NOMO-1 treated with DMSO at 0.1 percent for 48 hours (cell line): ENCODE data around the gene CLSTN3.
A peak's percentile ranks its signal among the peaks of the same experiment; 100 is the strongest.
"Not testable (repeated sequence)": the region's sequence is repeated elsewhere in the genome, so short reads cannot be mapped to it uniquely, and the experiment has no call there.

Experiments used
- DNase-seq: peaks from one replicate; lab custom pipeline; 2025; ENCODE audit not compliant: unreplicated experiment; lab: John Stamatoyannopoulos, UW

The CLSTN3 gene

DNA sequence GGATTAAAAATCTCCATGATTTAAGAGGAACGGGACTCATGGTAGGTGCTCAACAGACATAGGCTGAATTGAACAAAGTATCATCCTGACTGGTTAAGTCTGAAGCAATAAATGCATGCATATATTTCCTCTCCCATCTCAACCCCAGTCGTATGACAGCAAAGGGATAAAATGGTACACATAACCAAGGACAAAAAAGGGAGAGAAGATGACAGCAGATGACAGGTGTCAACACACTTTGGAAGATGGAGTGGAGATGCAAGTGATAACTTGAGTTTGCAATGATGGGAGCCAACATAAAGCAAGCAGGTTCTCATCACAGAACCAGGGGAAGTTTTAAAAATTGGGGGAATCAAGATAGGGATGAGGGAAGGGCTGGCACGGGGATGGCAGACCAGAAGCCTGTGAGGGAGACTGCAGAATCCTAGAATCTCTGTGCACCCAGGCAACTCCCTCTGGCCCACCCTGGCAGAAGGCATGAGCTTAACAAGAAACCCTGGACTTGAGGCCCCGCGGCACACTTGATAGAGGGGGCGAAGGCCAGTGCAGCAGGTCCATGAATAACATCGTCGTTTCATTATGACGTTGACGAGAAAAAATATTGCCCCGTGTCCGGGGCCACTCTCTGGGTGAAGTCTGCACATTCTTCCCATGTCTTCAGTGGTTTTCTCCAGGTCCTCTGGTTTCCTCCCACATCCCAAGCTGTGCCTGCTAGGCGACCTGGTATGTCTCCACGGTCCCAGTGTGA, 26.2 kb upstream of the CLSTN3 start:
- DNase-seq, result no peak

DNA sequence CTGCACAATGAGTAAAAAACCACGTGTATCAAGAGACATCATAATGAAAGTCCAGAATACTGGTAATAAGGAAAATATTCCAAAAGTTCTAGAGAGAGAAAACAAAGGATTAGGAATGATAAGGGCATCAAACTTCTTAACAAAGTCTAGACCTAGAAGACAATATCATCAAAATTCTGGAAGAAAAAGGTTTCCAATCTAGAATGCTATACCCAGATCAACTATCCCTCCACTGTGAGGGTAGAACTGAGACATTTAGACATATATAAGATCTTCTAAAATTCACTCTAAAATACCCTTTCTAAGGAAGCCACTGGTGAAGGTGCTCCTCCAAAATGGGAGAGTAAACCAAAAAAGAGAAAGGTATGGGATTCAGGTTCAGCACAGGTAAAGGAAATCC, 24.1 kb upstream of the CLSTN3 start:
- no peak for DNase-seq

DNA sequence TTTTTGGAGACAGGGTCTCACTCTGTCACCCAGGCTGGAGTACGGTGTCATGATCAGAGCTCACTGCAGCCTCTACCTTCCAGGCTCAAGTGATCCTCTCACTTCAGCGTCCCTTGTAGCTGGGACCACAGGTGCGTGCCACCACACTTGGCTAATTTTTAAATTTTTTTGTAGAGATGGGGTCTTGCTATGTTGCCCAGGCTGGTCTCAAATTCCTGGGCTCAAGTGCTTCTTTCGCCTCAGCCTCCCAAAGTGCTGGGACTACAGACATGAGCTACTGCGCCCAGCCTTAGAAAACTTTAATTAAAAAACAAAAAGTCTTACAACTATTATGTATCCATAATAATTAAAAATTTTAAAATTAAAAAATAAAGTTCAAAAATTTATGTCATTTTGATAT, 23.0 kb upstream of the CLSTN3 start:
- DNase-seq, result not testable (repeated sequence)

DNA sequence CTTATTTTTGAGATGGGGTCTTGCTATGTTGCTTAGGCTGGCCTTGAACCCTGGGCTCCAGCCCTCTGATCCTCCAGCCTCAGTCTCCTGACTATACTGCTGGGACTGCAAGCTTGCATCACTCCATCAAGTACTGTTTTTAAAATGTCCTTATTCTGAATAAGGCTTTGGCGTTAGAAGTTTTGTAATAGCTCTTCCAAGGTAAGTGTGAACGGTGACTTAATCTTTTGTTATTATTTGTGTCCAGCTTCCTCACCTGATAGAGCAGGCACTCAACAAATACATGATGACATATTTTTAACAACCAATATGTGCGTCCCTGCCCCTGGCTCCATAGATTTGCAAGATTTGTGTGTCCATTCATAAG, 22.6 kb upstream of the CLSTN3 start:
- peak; percentile 56 for DNase-seq

DNA sequence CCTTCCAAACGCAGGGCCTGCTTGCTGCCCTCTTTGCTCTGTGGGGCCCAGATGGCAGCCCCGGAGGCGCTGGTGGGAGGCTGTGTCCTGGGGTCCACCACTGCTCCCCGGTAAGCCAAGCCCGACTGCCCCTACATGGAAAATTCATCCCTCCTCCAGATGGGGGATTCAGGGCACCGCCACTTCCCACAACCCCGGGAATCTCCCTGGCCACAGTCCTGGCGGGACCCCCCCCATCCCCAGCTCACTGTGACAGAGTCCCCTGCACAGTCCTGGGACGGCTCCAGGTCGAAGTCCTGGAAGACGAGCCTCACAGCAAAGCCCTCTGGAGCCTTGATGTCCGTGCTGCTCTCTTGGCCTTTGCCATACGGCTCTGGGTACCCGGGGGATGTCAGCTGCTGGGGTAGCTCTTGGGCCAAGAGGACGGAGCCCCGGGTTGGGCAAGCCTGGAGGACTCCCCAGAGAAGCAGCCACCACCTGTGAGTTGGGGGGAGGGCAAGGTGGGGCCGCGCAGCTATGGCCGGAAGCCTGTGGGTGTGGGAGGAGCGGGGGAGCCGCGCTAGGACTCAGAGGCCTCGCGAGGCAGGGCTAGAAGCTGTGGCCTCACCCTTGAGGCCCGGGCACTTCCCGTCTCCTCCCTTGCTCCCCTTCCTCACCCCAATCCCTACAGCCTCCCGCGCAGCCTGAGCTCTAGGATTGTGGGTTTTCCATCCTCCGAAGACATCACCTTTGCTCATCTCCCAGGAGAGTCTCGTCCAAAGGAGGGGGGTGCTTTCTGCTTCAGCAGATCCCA, 22.0 kb upstream of the CLSTN3 start:
- peak; percentile 72 for DNase-seq

DNA sequence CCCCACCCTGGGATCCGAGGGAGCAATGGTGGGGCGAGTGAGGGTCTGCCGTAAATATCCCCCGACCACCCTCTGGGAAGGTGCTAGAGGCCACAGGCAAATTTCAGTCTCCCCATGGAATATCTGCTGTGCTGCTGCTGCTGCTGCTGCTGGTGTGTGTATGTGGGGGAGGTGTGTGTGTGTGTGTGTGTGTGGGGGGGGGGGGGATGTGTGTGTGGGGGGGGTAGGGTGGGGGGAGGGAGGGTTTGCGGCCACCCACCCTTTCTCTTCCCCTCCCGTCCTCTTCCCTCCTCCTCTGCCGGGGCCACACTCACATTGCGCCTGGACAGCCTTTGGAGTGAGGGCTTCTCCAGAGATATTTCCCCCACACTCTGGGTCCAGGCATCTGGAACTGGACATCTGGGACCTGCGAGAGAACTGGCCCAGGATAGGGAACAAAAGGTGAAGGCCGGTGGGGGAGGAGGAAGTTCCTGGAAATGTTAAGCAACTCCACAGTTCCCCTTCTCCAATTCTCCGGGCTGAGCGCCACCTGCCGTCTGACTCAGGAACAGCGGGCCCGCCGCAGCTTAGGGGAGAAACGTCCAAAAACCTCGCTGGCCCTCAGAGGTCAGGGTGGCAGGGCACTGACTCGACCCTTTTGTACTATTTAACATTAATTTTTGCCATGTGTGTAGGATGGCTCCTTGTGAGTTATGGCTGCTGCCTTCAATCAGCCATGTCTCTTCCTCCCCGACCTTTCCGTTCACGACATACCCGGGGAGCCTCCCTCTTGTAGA, 21.2 kb upstream of the CLSTN3 start, which contains the start of gene C1RL:
Gene C1RL (minus strand): TSS at position 419 of the 776 bp plus-strand sequence. CDS start 34 bp downstream, at position 385.
- peak; percentile 79 for DNase-seq

DNA sequence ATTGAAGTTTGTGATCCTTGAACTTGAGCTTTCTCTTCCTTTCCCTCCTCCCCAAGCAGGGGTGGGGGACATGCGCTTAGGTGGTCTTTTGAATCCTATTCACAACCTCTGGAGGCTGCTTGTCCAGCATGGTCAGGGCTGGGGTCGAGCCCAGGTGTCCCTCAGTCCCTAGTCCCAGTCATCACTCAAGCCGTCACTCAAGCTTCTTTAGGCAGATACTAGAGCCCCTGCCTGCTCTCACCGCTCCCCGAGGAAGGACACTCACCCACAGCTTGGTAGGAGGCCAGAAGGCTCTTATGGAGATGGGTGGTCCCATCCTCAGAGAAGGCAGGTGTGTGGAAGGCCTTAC, 20.6 kb upstream of the CLSTN3 start:
- no peak for DNase-seq

DNA sequence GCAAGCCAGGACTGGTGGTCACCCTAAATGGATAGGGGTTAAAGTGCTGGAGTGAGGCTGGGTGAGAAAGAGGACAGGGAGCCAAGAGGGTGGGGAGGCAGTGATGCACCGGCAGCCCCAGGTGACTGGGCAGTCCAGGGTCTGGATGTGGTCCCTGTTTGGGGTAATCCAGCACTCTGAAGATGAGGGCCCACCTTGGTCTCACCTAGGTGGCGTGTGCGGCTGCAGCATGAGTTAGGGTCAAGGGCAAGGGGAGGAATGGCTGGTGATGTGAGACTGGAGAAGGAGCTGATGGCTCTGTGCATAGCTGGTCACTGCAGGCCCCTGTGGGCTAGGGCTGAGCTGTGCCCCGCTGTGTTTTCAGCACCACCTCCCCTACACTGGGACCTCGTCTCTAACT, 19.5 kb upstream of the CLSTN3 start:
- DNase-seq, result no peak

DNA sequence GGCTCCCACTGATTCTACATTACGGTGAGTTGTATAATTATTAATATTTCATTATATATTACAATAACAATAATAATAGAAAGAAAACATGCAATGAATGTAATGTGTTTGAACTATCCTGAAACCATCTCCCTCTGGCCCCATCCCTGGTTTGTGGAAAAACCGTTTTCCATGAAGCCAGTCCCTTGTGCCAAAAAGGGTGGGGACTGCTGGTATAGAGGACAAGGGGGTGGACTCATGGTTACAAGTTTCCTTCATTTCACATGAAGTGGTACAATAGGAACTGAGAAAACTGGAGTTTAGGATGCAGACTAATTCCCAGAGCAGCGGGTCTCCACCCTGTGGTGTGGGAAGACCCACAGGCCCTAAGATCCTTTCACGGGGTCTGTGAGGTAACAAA, 18.1 kb upstream of the CLSTN3 start:
- no peak for DNase-seq

DNA sequence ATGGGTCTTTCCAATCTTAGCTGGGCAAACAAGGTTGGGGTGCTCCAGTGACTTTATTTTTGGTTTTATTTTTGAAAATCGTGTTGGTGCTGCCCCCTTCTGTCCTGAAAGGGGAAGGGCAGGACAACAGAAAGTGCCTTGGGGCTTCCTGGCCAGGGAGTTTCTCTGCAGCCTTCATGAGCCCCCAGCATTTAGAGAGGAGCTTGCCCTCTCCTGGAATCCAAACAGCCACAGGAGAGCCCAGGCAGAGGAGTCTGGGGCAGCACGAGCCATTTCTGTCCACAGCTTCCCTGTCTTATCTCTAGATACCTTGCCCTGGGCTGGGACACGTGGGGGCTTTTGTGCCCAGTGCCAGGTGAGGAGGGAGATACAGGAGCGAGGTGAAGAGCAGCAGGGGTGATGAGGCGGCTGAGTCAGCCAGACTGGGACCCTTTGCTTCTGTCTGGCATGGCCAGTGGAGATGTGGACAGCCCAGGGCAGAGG, 16.7 kb upstream of the CLSTN3 start:
- peak; percentile 27 for DNase-seq

DNA sequence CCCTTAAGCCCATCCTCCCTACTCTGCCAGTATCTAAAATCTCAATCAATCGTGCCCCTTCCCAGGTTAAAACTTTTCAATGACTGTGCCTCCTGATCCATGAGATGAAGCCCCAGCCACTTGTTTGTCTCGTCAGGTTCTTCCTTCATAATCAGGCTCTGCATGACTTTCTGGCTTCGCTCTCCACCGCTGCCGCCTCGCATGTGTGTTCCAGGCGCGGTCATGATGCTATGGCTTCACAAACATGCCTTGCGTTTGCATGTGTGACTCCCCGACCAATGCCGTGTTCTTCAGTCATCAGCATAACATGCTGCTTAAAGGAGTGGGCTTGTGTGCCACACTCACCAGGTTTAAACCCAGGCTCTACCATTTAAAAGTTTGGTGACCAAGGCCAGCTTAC, 16.2 kb upstream of the CLSTN3 start:
- no peak for DNase-seq

DNA sequence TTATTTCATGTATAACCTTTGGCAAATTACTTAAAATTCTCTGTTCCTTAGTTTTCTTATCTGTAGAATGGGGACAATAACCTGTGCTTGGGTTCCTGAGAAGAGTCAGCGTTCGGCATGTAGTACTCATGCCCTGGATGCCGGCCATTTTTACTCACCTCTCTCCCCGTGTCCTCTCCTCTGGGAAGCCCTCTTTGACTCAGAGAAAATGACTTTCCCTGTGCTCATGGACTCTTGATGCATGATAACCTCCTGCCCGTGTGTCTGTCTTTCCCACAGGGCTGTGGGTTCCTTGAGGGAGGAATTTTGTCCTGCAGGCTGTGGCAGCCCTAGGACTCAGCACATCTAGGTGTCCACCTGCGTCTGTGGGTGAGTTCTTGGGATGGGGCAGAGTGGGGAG, 15.3 kb upstream of the CLSTN3 start:
- no peak for DNase-seq

DNA sequence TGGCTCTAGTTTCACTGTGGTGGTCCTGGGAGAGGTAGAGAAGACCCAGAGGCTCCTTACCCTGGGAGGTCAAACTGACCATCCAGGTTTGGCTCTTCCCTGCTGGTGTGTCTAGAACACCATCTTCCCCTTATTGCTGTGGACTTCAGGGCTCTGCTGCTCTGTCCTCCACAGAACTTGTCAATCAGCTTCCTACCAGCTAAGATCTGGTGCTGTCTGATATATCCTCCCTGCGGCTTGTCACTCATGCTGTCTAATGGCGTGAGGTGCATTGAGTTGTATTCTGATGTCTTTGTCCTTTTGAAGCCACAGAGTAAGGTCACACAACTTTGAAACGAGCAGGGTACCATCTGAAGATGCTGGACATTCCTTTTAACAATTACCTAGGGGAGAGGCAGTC, 14.0 kb upstream of the CLSTN3 start:
- DNase-seq, result no peak

DNA sequence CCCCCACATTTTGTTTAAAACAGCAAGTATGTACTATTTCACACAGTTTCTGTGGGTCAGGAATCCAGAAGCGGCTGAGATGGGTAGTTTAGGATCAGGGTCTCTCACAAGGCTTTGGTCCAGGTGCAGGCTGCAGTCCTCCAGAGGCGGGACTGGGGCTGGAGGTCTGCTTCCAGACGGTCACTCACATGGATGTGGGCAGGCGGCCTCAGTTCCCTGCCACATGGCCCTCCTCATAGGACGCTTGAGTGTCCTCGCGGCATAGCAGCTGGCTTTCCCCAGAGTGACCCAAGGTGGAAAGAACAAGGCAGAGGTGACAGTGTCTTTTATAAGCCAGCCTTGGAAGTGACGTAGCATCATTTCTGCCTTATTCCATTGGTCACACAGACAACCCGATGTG, 13.3 kb upstream of the CLSTN3 start:
- no peak for DNase-seq

DNA sequence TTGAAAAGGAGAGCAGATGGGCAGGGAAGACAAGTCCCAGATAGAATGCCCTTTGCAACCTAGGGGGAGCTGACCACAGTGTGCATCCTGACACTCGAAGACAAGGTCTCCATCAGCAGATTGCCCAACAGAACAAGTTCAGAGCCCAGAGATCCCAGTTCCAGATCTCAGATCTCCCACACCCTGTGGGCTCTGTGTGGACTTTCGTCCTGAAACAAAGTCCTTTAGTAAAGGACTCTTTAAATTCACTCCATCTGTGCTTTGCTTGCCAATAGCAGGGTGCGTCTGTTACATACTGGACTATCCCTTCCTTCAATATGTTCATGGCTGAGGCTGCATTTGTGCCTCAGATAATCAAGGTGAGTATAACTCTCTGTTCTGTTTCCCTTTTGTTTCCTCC, 12.5 kb upstream of the CLSTN3 start:
- DNase-seq, result no peak

DNA sequence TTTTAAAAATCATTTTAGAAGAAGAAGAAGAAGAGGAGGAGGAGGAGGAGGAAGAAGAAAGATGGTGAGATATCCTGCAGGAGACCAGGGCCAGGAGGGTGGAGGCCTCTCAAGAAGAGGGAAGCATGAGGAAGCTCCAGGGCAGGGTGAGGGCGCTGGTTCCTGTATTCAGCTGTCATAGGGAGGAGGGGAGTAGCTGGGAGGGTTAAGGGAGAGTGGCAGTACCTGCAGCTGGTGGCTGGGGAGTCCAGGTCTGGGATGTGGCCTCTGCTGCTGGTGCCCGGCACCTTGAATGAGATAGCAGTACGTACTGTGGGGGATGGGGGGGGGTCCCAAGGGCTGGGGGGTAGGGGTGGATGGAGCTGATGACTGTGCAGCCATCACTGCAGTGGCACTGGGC, 11.3 kb upstream of the CLSTN3 start:
- no peak for DNase-seq

DNA sequence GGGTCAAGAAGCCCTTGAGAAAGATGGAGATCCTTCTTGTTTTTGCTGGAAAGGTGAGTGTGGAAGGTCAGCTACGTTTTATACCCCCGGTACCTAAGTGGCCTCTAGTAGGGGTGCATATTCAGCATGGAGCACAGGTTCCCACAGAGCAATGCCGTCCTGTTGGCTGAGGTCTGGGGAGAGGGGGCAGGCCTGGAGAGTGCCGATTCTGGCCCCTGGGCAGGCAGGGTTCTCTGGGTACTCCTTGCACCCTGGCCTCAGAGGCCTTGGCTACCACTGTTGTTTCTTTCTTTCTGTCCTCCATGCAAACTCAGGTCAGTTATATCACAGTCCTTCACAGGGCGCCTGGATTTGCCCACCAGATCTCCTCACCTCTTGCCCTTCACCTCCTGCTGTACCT, 10.0 kb upstream of the CLSTN3 start:
- DNase-seq, result no peak

DNA sequence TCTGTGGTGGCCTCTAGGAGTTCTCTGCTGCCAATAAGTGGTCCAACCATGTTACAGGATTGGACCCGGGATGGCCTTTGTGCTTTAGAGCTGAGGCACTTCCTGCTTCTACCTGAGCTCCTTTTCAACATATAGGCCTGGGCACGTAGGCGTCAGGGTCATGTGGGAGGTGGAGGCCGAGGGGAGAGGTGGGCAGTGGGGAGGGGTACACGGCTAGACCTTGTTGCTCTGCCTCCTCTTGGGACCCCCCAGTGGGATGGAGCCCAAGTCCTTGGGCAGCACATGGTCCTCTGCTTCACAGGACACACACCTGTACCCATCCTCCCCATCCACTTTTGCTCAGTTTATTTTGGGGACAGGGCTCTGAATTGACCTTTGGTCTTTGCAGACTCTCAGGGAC, 8.8 kb upstream of the CLSTN3 start:
- no peak for DNase-seq

DNA sequence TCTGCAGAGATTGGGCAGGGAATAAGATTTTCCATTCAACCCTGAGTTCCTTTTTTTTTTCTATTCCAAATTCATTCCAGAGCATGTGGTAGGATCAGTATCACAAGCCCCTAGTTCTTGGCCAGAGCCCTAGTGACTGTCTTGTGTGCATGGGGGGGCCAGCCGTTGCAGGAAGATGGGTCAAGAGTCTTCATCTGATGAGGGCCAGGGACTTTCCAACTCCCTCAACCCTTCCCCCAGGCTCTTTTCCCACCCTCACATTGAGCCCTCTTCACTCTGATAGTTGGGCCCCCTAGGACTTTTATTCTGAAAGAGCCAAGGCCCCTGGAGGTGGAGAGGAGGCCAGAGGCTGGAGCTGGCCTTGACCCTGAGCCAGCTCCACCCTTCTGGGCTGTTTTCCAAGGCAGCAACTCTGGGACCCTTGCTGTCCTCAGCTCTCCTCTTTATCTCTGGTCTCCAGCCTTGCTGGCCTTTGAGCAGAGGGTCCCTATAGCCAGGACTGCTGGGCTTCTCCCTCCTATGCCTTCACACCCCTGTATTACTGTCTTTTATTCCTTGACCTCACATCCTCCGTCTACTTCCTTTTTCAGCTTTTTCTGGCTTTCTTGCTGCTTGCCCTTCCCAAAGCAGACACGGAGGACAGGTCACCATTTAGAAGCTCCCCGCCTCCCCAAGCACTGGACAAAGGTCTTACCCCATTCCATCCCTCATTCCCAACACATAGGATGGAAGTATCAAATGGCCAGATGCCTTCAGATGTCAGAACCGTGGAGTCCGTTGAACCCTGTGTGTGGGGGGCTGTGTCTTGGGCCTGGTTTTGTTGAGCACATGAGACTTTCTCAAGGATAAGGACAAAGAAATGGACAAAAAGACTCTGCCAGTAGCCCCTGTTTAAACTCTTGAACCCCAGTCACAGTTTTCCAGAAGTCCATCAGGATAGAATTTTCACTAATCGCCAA, 7.1 kb upstream of the CLSTN3 start:
- DNase-seq, result no peak

DNA sequence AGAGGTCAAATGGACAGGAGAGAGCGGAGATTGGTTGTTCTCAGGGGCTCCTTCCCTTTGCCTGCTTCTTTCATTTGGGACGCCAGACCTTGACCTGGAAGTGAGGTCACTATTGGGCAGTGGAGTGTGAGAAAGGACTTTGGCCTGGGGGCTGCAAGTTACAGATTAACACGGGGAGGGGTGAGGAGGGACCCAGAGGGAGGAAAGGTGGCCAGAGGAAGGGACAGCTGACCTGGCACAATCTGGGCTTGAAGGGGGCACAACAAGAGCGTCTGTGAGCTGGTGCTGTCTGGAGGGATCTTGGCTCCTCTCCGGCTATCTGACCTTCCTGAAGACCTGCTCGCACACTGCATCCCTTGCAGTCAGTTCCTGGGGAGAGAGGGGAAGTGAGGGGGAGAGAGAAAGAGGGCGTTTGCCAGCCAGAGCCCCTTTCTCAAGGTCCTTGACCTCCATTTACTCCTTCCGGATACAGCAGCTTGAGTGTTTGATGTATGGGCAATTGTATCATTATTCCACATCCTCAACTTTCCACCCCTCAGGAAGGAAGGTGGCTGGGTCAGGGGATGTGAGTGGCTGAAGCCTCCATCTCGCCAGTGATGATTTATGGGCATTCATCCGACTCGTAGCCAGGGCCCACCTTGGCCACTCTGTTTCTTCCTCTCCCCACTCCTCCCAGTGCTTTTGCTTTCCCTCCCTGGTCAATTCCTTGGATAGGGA, 6.2 kb upstream of the CLSTN3 start:
- DNase-seq, result no peak
